Nephron (organoid): ENCODE results near the gene FIGN.

Experiments used
- H3K27ac Mint-ChIP-seq, 3 experiments: 2 replicates each; pipeline ENCODE4 v1.8.0; 2020; ENCODE audit warnings: mixed read lengths in 3 of 3, mild to moderate bottlenecking in 2 of 3, moderate library complexity in 1 of 3
- H3K27me3 Mint-ChIP-seq: 2 replicates; pipeline ENCODE4 v1.8.0; 2021; ENCODE audit warnings: low read depth, mild to moderate bottlenecking, moderate library complexity, mixed read lengths
- H3K36me3 Mint-ChIP-seq: 2 replicates; pipeline ENCODE4 v1.8.0; 2020; ENCODE audit warnings: low read depth, mixed read lengths
- H3K4me1 Mint-ChIP-seq: 2 replicates; pipeline ENCODE4 v1.8.0; 2020; ENCODE audit warnings: mixed read lengths
- H3K4me3 Mint-ChIP-seq, 3 experiments: 2 replicates each; pipeline ENCODE4 v1.8.0; 2020; ENCODE audit warnings: mild to moderate bottlenecking in 3 of 3, mixed read lengths in 3 of 3, moderate library complexity in 2 of 3
- H3K9me3 Mint-ChIP-seq: 2 replicates; pipeline ENCODE4 v1.8.0; 2020; ENCODE audit warnings: mixed read lengths
- TF ChIP-seq, protein P1 (sequence below), 3 experiments: fragments of 200-600 bp; sonication (generic); IDR thresholded peaks; one replicate each; pipeline ENCODE4 v1.5.0; 2021; ENCODE audit warnings: antibody characterized with exemption in 3 of 3; ENCODE audit not compliant: unreplicated experiment in 3 of 3

The FIGN gene

DNA sequence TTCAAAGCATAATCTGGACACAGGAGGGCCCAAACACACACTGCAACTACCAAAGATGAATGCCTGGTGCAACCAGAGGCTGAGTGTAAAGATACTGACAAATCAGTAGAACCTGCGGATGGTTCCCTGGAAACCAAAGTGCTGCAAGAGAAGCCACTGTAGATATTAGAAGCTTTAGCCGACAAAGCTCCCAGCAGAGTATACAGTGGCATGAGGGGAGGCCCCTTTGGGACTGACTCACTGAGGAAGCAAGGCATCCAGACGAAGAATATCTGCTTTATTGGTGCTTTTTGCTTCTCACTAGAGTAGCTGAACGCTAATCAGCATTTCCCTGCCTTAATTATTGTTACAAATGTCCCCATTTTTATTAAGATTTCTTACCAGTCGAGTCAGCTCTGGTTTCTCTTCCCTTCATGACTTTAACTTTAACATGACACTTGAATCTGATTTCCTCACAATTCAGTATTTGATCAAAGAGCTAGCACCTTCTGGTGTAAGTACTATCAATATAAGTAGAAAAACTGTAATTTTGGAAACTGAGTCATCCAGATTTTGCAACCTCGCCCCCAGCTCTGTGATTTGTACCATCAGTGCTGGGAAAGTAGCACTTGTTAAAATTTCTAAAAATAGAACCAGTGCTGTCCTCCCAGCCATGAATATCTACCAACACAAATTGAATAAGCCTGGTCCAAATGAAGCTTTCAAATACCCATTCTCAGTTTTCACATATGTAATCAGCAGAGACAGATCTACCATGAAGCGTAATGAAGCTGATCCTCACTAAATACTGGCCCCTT lies 34.2 kb downstream of the FIGN start:
- peaks cover 7% of the 10 kb centered on the region for H3K36me3 Mint-ChIP-seq
- peaks cover 33% of the 10 kb centered on the region for H3K4me1 Mint-ChIP-seq
- no peak overlapping the region for H3K4me3 Mint-ChIP-seq
- TF ChIP-seq, protein P1, sequence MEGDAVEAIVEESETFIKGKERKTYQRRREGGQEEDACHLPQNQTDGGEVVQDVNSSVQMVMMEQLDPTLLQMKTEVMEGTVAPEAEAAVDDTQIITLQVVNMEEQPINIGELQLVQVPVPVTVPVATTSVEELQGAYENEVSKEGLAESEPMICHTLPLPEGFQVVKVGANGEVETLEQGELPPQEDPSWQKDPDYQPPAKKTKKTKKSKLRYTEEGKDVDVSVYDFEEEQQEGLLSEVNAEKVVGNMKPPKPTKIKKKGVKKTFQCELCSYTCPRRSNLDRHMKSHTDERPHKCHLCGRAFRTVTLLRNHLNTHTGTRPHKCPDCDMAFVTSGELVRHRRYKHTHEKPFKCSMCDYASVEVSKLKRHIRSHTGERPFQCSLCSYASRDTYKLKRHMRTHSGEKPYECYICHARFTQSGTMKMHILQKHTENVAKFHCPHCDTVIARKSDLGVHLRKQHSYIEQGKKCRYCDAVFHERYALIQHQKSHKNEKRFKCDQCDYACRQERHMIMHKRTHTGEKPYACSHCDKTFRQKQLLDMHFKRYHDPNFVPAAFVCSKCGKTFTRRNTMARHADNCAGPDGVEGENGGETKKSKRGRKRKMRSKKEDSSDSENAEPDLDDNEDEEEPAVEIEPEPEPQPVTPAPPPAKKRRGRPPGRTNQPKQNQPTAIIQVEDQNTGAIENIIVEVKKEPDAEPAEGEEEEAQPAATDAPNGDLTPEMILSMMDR (IDR thresholded peaks at IDR 0.05; ENCODE audit: unreplicated experiment in 3 of 3): no peak
- H3K27ac Mint-ChIP-seq: no peak overlapping the region
- peaks cover 4% of the 10 kb centered on the region for H3K27me3 Mint-ChIP-seq
- no peaks in the 10 kb centered on the region for H3K9me3 Mint-ChIP-seq

GRCh38 chr2:163698857-163699256 lies 37.0 kb downstream of the FIGN start:
- H3K4me1 Mint-ChIP-seq: peaks cover 33% of the 10 kb centered on the region
- H3K27ac Mint-ChIP-seq: no peak overlapping the region
- TF ChIP-seq, protein P1 (IDR thresholded peaks at IDR 0.05; ENCODE audit: unreplicated experiment in 3 of 3): no peak
- H3K27me3 Mint-ChIP-seq: no peaks in the 10 kb centered on the region
- no peak overlapping the region for H3K4me3 Mint-ChIP-seq
- no peaks in the 10 kb centered on the region for H3K9me3 Mint-ChIP-seq
- H3K36me3 Mint-ChIP-seq: peaks cover 7% of the 10 kb centered on the region

DNA sequence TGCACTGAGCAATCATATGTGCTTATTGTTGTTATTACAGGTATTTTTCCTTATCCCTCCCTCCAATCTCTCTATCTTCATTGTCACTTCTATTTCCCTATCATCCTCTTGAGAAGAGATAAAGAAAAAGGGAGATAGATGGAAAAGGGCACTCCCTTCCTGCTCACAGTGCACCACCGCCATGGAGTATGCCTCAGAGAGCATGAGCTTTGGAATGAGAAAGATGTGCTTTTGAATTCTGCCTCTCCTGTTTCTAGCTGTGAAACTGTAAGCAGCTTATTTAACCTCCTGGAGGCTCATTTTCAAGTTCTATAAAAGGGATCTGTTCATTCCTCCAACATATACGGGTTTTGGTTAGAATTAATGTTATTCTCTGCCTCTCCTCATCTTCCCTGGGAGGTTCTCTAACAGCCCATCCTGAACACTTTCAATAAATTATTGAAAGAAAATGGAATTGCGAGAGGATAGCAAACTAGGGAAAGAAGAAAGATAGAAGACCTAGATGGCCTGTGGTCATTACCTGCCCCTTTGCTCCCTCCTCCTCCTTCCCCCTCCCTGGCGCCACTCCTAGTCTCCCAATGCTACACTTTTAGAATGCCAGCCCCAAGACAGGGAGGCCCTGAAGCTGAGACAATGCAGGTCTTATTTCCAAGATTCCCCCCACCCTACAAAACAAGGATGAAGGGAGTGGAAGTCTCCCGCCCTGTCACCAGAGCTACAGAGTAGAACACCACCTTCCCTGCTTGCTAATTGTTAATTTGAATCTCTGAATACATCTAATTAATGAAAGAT lies 37.8 kb downstream of the FIGN start:
- Mint-ChIP-seq H3K36me3 (peaks cover 7% of the 10 kb centered on the region), H3K4me1 (peaks cover 32% of the 10 kb centered on the region), H3K4me3 (no peak overlapping the region), H3K9me3 (no peaks in the 10 kb centered on the region), H3K27me3 (no peaks in the 10 kb centered on the region), H3K27ac (no peak overlapping the region)
- TF ChIP-seq, protein P1 (IDR thresholded peaks at IDR 0.05; ENCODE audit: unreplicated experiment in 3 of 3): no peak

GRCh38 chr2:163697429-163697828 lies 38.4 kb downstream of the FIGN start:
- Mint-ChIP-seq H3K4me3 (no peak overlapping the region), H3K27ac (no peak overlapping the region), H3K36me3 (peaks cover 7% of the 10 kb centered on the region), H3K27me3 (no peaks in the 10 kb centered on the region), H3K4me1 (peaks cover 28% of the 10 kb centered on the region), H3K9me3 (no peaks in the 10 kb centered on the region)
- TF ChIP-seq, protein P1 (IDR thresholded peaks at IDR 0.05; ENCODE audit: unreplicated experiment in 3 of 3): no peak

DNA sequence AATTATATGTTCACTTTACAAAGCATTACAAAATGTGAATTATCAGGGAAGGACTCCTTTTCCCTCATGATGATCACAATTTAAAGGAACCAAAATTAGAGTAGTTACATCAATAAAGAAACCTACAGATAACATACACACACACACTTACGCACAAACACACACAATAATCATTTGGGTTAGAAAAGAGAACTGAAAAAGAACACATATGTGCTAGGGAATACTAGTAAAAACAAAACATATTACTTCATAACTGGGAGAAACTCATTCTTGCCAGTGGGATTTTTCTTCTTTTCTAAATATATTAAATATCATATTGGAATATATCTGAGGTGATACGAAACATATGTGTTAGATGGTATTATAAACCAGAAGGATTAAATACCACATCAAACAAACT lies 42.3 kb downstream of the FIGN start:
- TF ChIP-seq, protein P1 (IDR thresholded peaks at IDR 0.05; ENCODE audit: unreplicated experiment in 3 of 3): no peak
- H3K36me3 Mint-ChIP-seq: no peaks in the 10 kb centered on the region
- no peaks in the 10 kb centered on the region for H3K9me3 Mint-ChIP-seq
- H3K4me3 Mint-ChIP-seq: no peak overlapping the region
- no peaks in the 10 kb centered on the region for H3K27me3 Mint-ChIP-seq
- peaks cover 4% of the 10 kb centered on the region for H3K4me1 Mint-ChIP-seq
- H3K27ac Mint-ChIP-seq: no peak overlapping the region
